Type B pancreatic cell (in vitro differentiated cells): ENCODE results near the gene EHF. TPM values are rescaled to one million over a fixed set of nuclear protein-coding genes. Genes with fewer than 3 reads are reported as not detected.

ENCODE experiments used
- DNase-seq: peaks from one replicate; pipeline ENCODE4 v3.0.0; 2021; ENCODE audit warnings: mixed read lengths; ENCODE audit not compliant: unreplicated experiment; ENCODE audit errors: extremely low spot score
- H3K27ac Mint-ChIP-seq: 2 replicates; pipeline ENCODE4 v1.8.0; 2021; ENCODE audit warnings: mild to moderate bottlenecking, mixed read lengths
- H3K27me3 Mint-ChIP-seq: 2 replicates; pipeline ENCODE4 v1.8.0; 2021; ENCODE audit warnings: mixed read lengths
- H3K36me3 Mint-ChIP-seq: 2 replicates; pipeline ENCODE4 v1.8.0; 2021; ENCODE audit warnings: mixed read lengths
- H3K4me1 Mint-ChIP-seq: one replicate; pipeline ENCODE4 v1.8.0; 2021; ENCODE audit warnings: mixed read lengths; ENCODE audit not compliant: unreplicated experiment
- H3K4me3 Mint-ChIP-seq: 2 replicates; pipeline ENCODE4 v1.8.0; 2021; ENCODE audit warnings: mild to moderate bottlenecking, mixed read lengths
- H3K9me3 Mint-ChIP-seq: 2 replicates; pipeline ENCODE4 v1.8.0; 2021; ENCODE audit warnings: mixed read lengths
- CTCF ChIP-seq: fragments of 200-600 bp; sonication (generic); conservative IDR thresholded peaks from 2 replicates; pipeline ENCODE4 v1.5.0; 2021; ENCODE audit warnings: antibody characterized with exemption, mild to moderate bottlenecking
- total RNA-seq: library from RNA; stranded (reverse); gene quantifications from 2 replicates; pipeline ENCODE4 v1.2.1, GENCODE V29; 2021; ENCODE audit warnings: low replicate concordance

Gene EHF
- total RNA-seq, 1 donor from 2014 or later, result 31.5 TPM

- Mint-ChIP-seq H3K36me3 (no peaks in the 10 kb centered on the region), H3K4me1 (peaks cover 24% of the 10 kb centered on the region), H3K9me3 (no peaks in the 10 kb centered on the region), H3K4me3 (no peak overlapping the region), H3K27me3 (no peaks in the 10 kb centered on the region), H3K27ac (no peak overlapping the region)
- no peak for DNase-seq
- no peak for TF ChIP-seq CTCF
Measured at GRCh38 chr11:34626393-34626792, 5.5 kb downstream of the EHF start.

- Mint-ChIP-seq H3K27me3 (no peaks in the 10 kb centered on the region), H3K4me1 (peaks cover 29% of the 10 kb centered on the region)
Measured at GRCh38 chr11:34627197-34627596, 6.3 kb downstream of the EHF start.

GRCh38 chr11:34629711-34630110 is 8.8 kb downstream of the EHF start:
- H3K4me1 Mint-ChIP-seq, result peaks cover 50% of the 10 kb centered on the region
- TF ChIP-seq CTCF, result no peak

More at GRCh38 chr11:34627197-34627596, 6.3 kb downstream of the EHF start:
- Mint-ChIP-seq H3K9me3 (no peaks in the 10 kb centered on the region), H3K27ac (no peak overlapping the region), H3K36me3 (no peaks in the 10 kb centered on the region), H3K4me3 (no peak overlapping the region)
- no peak for TF ChIP-seq CTCF
- DNase-seq, result no peak

GRCh38 chr11:34630544-34630943 is 9.7 kb downstream of the EHF start:
- peak overlapping the region; percentile 29 for H3K27ac Mint-ChIP-seq
- peaks cover 50% of the 10 kb centered on the region for H3K4me1 Mint-ChIP-seq
- peak overlapping the region; percentile 17 for H3K4me3 Mint-ChIP-seq
- TF ChIP-seq CTCF, result no peak
- no peaks in the 10 kb centered on the region for H3K27me3 Mint-ChIP-seq
- no peaks in the 10 kb centered on the region for H3K36me3 Mint-ChIP-seq
- no peak for DNase-seq
- H3K9me3 Mint-ChIP-seq, result no peaks in the 10 kb centered on the region

More at GRCh38 chr11:34629711-34630110, 8.8 kb downstream of the EHF start:
- DNase-seq, result no peak
- Mint-ChIP-seq H3K4me3 (no peak overlapping the region), H3K36me3 (no peaks in the 10 kb centered on the region), H3K27me3 (no peaks in the 10 kb centered on the region), H3K9me3 (no peaks in the 10 kb centered on the region), H3K27ac (peak overlapping the region; percentile 2)

GRCh38 chr11:34631297-34631696 is 10.4 kb downstream of the EHF start:
- Mint-ChIP-seq H3K36me3 (no peaks in the 10 kb centered on the region), H3K4me1 (peaks cover 50% of the 10 kb centered on the region), H3K9me3 (no peaks in the 10 kb centered on the region), H3K4me3 (no peak overlapping the region), H3K27me3 (no peaks in the 10 kb centered on the region), H3K27ac (peak overlapping the region; percentile 90)
- DNase-seq, result no peak
- no peak for TF ChIP-seq CTCF

GRCh38 chr11:34631737-34632104 is 10.8 kb downstream of the EHF start:
- Mint-ChIP-seq H3K4me3 (peak overlapping the region; percentile 72), H3K27me3 (no peaks in the 10 kb centered on the region), H3K36me3 (no peaks in the 10 kb centered on the region), H3K27ac (peak overlapping the region; percentile 90), H3K9me3 (no peaks in the 10 kb centered on the region), H3K4me1 (peaks cover 50% of the 10 kb centered on the region)
- no peak for DNase-seq
- TF ChIP-seq CTCF, result no peak
